GM18867 (cell line): ENCODE results near the gene CD200R1L.
A peak's percentile ranks its signal among the peaks of the same experiment; 100 is the strongest.

ENCODE experiments used
- ATAC-seq: cut with Tn5 transposase; IDR thresholded peaks from one replicate; pipeline ENCODE4 v1.9.1; 2021; ENCODE audit warnings: mild to moderate bottlenecking, moderate library complexity; ENCODE audit not compliant: unreplicated experiment

Gene CD200R1L

DNA sequence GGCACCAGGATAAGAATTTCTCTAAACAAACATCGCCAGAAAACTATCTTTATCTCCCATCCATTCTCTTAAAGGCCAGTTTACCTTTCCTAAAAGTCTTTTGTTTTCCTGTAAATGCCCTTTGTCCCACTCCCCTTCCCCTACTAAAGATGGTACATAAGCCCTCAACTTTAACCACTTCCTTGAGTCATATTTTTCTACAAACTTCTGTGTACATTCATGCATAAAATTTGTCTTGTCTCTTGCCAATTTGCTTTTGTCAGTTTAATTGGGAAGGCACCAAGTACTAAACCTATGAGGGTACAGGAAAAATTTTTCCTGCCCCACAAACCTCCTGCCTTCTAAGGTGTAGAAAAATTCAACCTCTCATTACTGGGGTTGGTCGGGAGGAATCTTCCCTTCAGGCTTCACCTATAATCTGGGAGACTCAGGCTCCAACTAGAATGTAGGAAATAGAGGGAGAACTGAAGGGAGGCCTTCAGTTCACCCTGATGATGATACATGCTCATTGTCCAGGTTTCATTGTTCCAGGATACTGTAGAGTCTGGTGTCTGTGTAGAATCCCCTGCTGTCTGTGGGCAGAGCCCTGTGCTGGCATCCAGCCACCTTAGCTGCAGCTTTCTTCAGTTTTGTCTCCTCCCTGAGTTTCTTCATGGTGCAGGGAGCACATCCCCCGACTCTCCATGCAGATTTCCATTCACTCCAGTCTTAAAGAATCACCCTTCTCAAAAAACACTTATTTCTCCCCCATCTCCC, 53.2 kb downstream of the CD200R1L start:
- ATAC-seq, result no peak

DNA sequence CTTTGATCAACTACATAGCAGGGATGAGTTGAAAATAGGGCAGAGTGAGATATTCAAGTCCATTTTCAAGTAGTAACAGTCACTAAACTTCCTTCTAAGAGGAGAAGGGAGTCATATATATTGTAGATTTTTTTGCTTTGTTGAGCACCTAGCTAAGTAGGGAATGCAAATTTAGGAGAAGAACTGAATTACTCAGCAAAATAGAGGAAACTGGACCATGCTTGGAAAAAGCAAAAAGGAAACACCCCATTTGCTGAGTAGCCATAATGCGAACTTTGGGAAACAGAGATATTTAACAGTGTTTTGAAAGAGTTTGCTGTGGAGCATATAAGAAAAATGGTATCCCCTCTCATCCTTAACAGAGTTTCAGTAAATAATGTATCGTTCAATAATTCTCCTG, 54.9 kb downstream of the CD200R1L start:
- no peak for ATAC-seq

DNA sequence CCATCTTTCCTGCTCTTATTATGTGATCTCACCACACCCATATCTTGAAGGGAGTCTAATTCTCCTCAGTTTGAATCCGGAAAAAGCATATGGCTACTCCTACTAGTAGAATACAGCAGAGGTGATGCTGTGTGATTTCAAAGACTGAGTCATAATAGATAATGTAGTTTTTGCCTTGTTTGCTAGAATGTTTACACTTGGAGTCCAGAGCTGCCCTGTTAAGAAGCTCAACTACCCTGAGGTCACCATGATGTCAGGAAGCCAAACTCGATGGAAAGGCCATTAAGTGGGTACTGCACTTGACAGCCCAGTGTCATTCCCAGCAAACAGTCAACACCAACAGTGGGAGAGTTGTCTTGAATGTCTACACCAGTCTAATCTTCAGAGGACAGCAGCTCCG, 56.9 kb downstream of the CD200R1L start:
- no peak for ATAC-seq

- no peak for ATAC-seq
Observed at GRCh38 chr3:112786881-112787579, 59.6 kb downstream of the CD200R1L start.

GRCh38 chr3:112786002-112786590, 60.6 kb downstream of the CD200R1L start:
- no peak for ATAC-seq

DNA sequence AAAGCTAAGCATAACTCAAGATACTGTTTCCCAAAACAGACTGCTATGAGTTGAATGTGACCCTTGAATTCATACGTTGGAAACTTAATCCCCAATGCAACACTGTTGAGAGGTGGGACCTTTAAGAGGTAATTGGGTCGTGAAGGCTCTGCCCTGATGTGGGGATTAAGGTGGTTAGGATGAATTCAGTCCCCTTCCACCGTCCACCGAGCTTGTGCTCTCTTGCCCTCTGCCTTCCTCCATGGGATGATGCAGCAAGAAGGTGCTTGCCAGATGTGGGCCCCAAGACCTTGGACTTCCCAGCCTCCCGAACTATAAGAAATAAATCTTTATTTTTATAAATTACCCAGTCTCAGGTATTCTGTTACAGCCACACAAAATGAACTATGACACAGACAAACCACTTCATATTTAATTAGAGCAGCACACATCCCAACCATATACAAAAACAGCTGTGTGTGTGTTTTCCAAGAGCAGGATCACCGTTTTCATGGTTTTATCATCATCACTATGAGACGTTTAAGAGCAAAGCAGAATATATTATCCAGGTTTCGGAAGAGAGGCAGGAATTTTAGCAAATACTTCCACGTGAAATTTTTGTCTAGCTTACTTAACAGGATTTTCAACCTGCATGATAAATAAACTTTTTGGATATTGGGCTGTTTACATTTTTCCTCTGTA, 61.2 kb downstream of the CD200R1L start:
- no peak for ATAC-seq

- ATAC-seq, result no peak
Observed at GRCh38 chr3:112782491-112782890, 64.2 kb downstream of the CD200R1L start.

- no peak for ATAC-seq
Observed at GRCh38 chr3:112781599-112781998, 65.1 kb downstream of the CD200R1L start.

GRCh38 chr3:112779558-112780480, 66.8 kb downstream of the CD200R1L start:
- no peak for ATAC-seq

- ATAC-seq, result no peak
Observed at GRCh38 chr3:112779011-112779410, 67.7 kb downstream of the CD200R1L start.

- ATAC-seq, result no peak
Observed at GRCh38 chr3:112778353-112778948, 68.2 kb downstream of the CD200R1L start.

GRCh38 chr3:112777811-112778210, 68.9 kb downstream of the CD200R1L start:
- no peak for ATAC-seq

DNA sequence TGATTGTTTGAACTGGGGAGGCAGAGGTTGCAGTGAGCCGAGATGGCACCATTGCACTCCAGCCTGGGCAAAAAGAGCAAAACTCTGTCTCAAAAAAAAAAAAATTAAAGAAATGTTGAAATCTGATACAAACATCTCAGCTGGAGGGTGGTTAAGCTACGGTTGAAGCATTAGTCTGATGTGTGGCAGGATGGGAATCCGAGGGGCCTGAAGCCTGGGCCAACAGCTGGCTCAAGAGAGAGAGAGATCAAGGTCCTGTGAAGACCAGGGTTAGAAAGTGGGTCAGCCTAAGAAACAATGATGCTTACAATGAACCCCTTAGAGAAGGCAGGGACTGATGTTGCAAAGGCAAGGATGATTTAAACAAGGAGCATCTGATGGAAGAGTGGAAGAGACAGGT, 69.8 kb downstream of the CD200R1L start:
- no peak for ATAC-seq

GRCh38 chr3:112776000-112776399, 70.7 kb downstream of the CD200R1L start:
- ATAC-seq, result peak; percentile 67

- ATAC-seq, result no peak
Observed at GRCh38 chr3:112775011-112775742, 71.5 kb downstream of the CD200R1L start.

- no peak for ATAC-seq
Observed at GRCh38 chr3:112774293-112774926, 72.3 kb downstream of the CD200R1L start.

- ATAC-seq, result peak; percentile 55
Observed at GRCh38 chr3:112773864-112774263, 72.8 kb downstream of the CD200R1L start.

DNA sequence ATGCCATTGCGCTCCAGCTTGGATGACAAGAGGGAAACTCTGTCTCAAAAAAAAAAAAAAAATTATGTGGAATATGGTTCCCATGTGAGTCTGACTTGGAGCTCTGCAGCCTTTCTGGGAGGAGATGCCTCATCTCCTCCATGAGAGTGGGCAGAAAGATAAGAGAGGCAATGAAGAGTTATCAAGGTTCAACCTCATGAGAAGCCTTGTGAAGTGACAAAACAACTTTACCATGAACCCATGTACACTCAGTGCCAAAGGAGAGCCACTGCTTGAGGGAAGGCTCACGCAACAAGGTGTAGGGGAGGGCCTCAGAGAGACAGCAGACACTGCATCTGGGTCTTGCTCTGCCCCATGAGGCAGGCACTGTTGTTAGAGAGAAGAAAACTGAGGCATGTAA, 75.7 kb downstream of the CD200R1L start:
- no peak for ATAC-seq
